T-cell (primary cell): Measurements from ENCODE around the gene GABPB2. TPM values are rescaled to one million over a fixed set of nuclear protein-coding genes. Genes with fewer than 3 reads are reported as not detected.

Experiments
- ATAC-seq, 4 experiments: fragments of 200-7000 bp in 3 of 4; fragments of 150-1000 bp in 1 of 4; cut with Tn5 transposase; replicated peaks in 1 of 4; 1 replicate in 3 of 4; 2 replicates in 1 of 4; pipeline ENCODE4 v1.10.0; 2021; ENCODE audit warnings: moderate library complexity in 3 of 4, mild to moderate bottlenecking in 2 of 4, moderate number of reproducible peaks in 1 of 4
- CTCF ChIA-PET, 2 donors: fragments of 300-600 bp; sonication (Branson Sonifier 250); formaldehyde crosslinking; loops; one replicate each; lab custom pipeline; 2022; ENCODE audit warnings: antibody characterized with exemption in 2 of 2; lab: Charles Lee
- POLR2A ChIA-PET, 2 donors: fragments of 300-600 bp; sonication (Branson Sonifier 250); formaldehyde crosslinking; loops; one replicate each; lab custom pipeline; 2022; ENCODE audit warnings: antibody characterized with exemption in 2 of 2; lab: Charles Lee
- DNase-seq, 35 experiments: peaks; one replicate each; pipeline versions ENCODE4 v3.0.0 to v3.0.0-alpha.2; 2013 to 2023
- H3K27ac ChIP-seq: one replicate; pipeline ENCODE4 v1.5.1; 2013; ENCODE audit warnings: low read length
- H3K27me3 ChIP-seq, 2 experiments: replicated peaks in 1 of 2; 1 replicate in 1 of 2; 2 replicates in 1 of 2; pipeline versions ENCODE4 v1.6.1 to v1.7.0; 2013; ENCODE audit warnings: low read length in 1 of 2, mixed read lengths in 1 of 2; ENCODE audit not compliant: control insufficient read depth in 2 of 2, insufficient read depth in 2 of 2; ENCODE audit errors: extremely low read depth in 1 of 2
- H3K36me3 ChIP-seq, 2 donors: 1 replicate in 1 of 2; 2 replicates in 1 of 2; pipeline versions ENCODE4 v1.6.1 to v1.7.0; 2013; ENCODE audit warnings: low read length in 1 of 2; ENCODE audit not compliant: control insufficient read depth in 2 of 2, insufficient read depth in 1 of 2; ENCODE audit errors: extremely low read depth in 1 of 2
- H3K4me1 ChIP-seq, 2 experiments: 1 replicate in 1 of 2; 2 replicates in 1 of 2; pipeline versions ENCODE4 v1.6.1 to v1.7.0; 2013; ENCODE audit warnings: low read length in 2 of 2, mixed read lengths in 1 of 2; ENCODE audit not compliant: insufficient read depth in 2 of 2, control insufficient read depth in 1 of 2; ENCODE audit errors: extremely low read depth in 1 of 2
- H3K4me3 ChIP-seq, 2 donors: 1 replicate in 1 of 2; 2 replicates in 1 of 2; pipeline versions ENCODE4 v1.5.1 to v1.7.0; 2013; ENCODE audit warnings: mild to moderate bottlenecking in 2 of 2, low read length in 1 of 2, moderate library complexity in 1 of 2; ENCODE audit not compliant: control insufficient read depth in 1 of 2; ENCODE audit errors: extremely low read depth in 1 of 2
- H3K9me3 ChIP-seq: 2 replicates; pipeline ENCODE4 v1.7.0; 2013
- H3K27ac Mint-ChIP-seq, 2 donors: one replicate each; pipeline ENCODE4 v1.8.0; 2020 to 2021; ENCODE audit warnings: mild to moderate bottlenecking in 2 of 2, mixed read lengths in 2 of 2
- H3K27me3 Mint-ChIP-seq, 2 donors: one replicate each; pipeline ENCODE4 v1.8.0; 2021 to 2022; ENCODE audit warnings: mixed read lengths in 2 of 2
- H3K36me3 Mint-ChIP-seq: one replicate; pipeline ENCODE4 v1.8.0; 2021; ENCODE audit warnings: mixed read lengths
- H3K4me1 Mint-ChIP-seq, 3 donors: one replicate each; pipeline ENCODE4 v1.8.0; 2020 to 2022; ENCODE audit warnings: mixed read lengths in 3 of 3, mild to moderate bottlenecking in 1 of 3
- H3K4me3 Mint-ChIP-seq, 3 donors: one replicate each; pipeline ENCODE4 v1.8.0; 2020 to 2022; ENCODE audit warnings: mild to moderate bottlenecking in 3 of 3, mixed read lengths in 3 of 3, moderate library complexity in 3 of 3
- H3K9me3 Mint-ChIP-seq, 3 donors: one replicate each; pipeline ENCODE4 v1.8.0; 2020 to 2022; ENCODE audit warnings: mixed read lengths in 3 of 3
- WGBS: methylation state at CpG from one replicate; pipeline ENCODE4 v1.1.5; 2013; ENCODE audit warnings: missing lambda C conversion rate; ENCODE audit not compliant: insufficient coverage; 5-methylcytosine and 5-hydroxymethylcytosine counted together
- total RNA-seq, 35 experiments: library from RNA in 6 of 35; stranded (reverse) in 6 of 35; fragments of 120-200 nt in 1 of 35; gene quantifications; one replicate each; pipeline versions ENCODE4 v1.2.1 to v1.2.4 and lab custom pipeline; 2013 to 2026

The GABPB2 gene
- total RNA-seq, 5 donors from 2014 or later (not counting 1 experiment from before 2014, with no cell fraction given), result 29.6 to 41.3 (median 32.5) TPM

DNA sequence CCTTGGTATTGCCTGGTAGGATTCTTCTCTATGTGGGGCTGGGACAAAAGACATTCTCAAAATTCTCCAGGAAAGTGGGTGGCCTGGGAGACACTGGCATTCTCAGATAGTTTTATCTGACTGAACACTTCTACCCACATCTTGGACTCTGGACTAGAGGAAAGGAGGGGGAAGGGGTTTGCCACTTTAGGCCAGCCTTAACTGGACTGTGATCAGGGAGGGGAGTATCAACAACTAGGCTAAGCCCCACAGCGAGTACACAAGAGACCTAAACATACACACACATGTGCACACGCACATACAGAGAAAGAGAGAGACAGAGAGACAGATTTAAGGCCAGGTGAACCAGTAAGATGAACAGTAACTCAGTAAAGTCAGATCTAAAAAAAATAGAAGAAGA lies 77.1 kb downstream of the GABPB2 start:
- ChIA-PET POLR2A (no interaction called here), CTCF (interaction anchor here in 1 of 2 donors (1.2 to 1.9 kb wide), 2 partner anchors 48 to 123 kb away, joined by 4 to 5 read pairs; no protein-coding TSS in a partner anchor)
- DNase-seq, result no peak
- WGBS, result no CpG with 5 or more reads among the region's 2 CpGs
- Histone ChIP-seq H3K36me3 (no peaks in the 10 kb centered on the region), H3K9me3 (no peaks in the 10 kb centered on the region), H3K27ac (no peak overlapping the region), H3K4me1 (peaks cover 0 to 23% of the 10 kb centered on the region in 2 experiments), H3K27me3 (peaks cover 0 to 11% of the 10 kb centered on the region in 2 experiments), H3K4me3 (no peak overlapping the region)
- Mint-ChIP-seq H3K27me3 (no peaks in the 10 kb centered on the region), H3K36me3 (no peaks in the 10 kb centered on the region), H3K4me1 (peaks cover 14 to 17% (median 16%) of the 10 kb centered on the region in 3 donors), H3K27ac (no peak overlapping the region), H3K4me3 (peak overlapping the region; percentile 86 to 95 (median 94)), H3K9me3 (no peaks in the 10 kb centered on the region)
- ATAC-seq, result no peak

DNA sequence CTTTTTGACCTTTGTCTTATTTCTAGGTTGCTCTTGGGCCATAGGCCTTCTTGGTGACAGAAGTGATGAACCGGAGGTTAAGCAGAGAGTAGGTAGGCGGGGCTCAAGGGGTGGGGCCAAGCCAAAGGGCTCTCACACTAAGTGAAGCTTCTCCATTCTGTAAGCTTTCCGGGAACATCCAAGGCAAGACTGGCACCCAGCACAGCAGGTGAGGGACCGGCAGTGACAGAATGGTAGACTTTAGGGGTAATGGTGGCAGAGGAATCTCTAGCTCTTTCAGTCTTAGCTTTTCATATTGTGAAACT lies 85.9 kb downstream of the GABPB2 start, which contains the start of gene TNFAIP8L2:
TNFAIP8L2 (plus strand) TSS at position 135 of the 305 bp plus-strand sequence. CDS start 2,049 bp downstream, outside the sequence.
- no peaks in the 10 kb centered on the region for H3K27me3 ChIP-seq
- H3K9me3 ChIP-seq, result no peaks in the 10 kb centered on the region
- 0% methylated on average over 4 of the region's 4 CpGs for WGBS
- Mint-ChIP-seq H3K36me3 (peaks cover 20% of the 10 kb centered on the region), H3K4me3 (peak within 1 kb of the TSS; percentile 99 to 100 (median 100)), H3K4me1 (peaks cover 44 to 60% (median 57%) of the 10 kb centered on the region in 3 donors), H3K9me3 (no peaks in the 10 kb centered on the region), H3K27ac (peak within 1 kb of the TSS; percentile 97 to 100), H3K27me3 (no peaks in the 10 kb centered on the region)
- H3K4me3 ChIP-seq, result peak within 1 kb of the TSS; percentile 89 to 97
- peaks cover 35 to 49% of the 10 kb centered on the region in 2 experiments for H3K4me1 ChIP-seq
- H3K27ac ChIP-seq, result peak within 1 kb of the TSS; percentile 68
- ChIA-PET POLR2A (interaction anchor here in 1 of 2 donors (0.5 to 0.6 kb wide), 2 partner anchors 36 to 125 kb away, joined by 3 to 4 read pairs; partner anchors contain the start of gene ZNF687), CTCF (interaction anchor here (0.5 to 5.1 kb wide), 16 partner anchors 10 to 240 kb away, joined by 3 to 144 read pairs (median 4); partner anchors contain the start of genes GABPB2 (in 1 of the 2), LYSMD1 (in 1 of the 2), MINDY1 (in 1 of the 2) and PSMD4 (in 1 of the 2))
- H3K36me3 ChIP-seq, result peaks cover 0 to 23% of the 10 kb centered on the region in 2 donors
- ATAC-seq (peak; percentile 81 to 88 (median 85)), DNase-seq (peak; percentile 37 to 82 (median 67))

DNA sequence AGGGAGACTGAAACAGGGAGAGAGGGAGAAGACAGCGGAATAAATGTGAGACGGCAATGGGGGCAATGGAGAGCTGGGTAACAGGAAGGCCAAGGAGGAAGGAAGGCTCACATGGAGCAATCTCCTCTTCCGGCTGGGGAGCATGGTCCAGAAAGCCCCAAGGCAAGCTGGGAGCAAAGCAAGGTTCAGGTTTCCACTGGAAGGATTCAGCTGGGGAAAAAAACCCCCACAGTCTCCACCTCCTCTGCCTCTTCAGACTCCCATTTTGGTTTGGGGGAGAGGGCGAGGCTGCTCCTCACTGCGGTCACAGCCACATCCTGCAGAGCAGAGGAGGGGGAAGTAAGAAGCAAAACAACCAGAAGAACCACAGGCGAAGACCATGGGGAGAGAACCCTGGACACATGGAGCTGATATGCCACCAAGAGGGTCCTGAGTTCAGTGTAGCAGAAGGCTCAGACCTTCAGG lies 86.5 kb downstream of the GABPB2 start:
- H3K27ac Mint-ChIP-seq, result peak overlapping the region; percentile 97 to 100
- H3K27me3 ChIP-seq, result no peaks in the 10 kb centered on the region
- ChIA-PET POLR2A (interaction anchor here in 1 of 2 donors (0.6 kb wide), 1 partner anchor 734 kb away, joined by 3 read pairs; no protein-coding TSS in a partner anchor), CTCF (interaction anchor here (0.5 to 5.1 kb wide), 15 partner anchors 9 to 241 kb away, joined by 3 to 144 read pairs (median 5); partner anchors contain the start of genes GABPB2 (in 1 of the 2), LYSMD1 (in 1 of the 2), MINDY1 (in 1 of the 2) and PSMD4 (in 1 of the 2))
- H3K4me3 ChIP-seq, result peak overlapping the region; percentile 89 to 97
- H3K9me3 Mint-ChIP-seq, result no peaks in the 10 kb centered on the region
- no peaks in the 10 kb centered on the region for H3K9me3 ChIP-seq
- peaks cover 0 to 27% of the 10 kb centered on the region in 2 donors for H3K36me3 ChIP-seq
- H3K27me3 Mint-ChIP-seq, result no peaks in the 10 kb centered on the region
- peaks cover 50 to 66% (median 63%) of the 10 kb centered on the region in 3 donors for H3K4me1 Mint-ChIP-seq
- peaks cover 27% of the 10 kb centered on the region for H3K36me3 Mint-ChIP-seq
- peak overlapping the region; percentile 68 for H3K27ac ChIP-seq
- peak overlapping the region; percentile 99 to 100 (median 100) for H3K4me3 Mint-ChIP-seq
- ATAC-seq (peak; percentile 58 to 78 (median 72)), DNase-seq (peak in 34 of 35 experiments; percentile 28 to 74 (median 50))
- H3K4me1 ChIP-seq, result peaks cover 39 to 53% of the 10 kb centered on the region in 2 experiments
- 4% methylated on average over 5 of the region's 6 CpGs for WGBS

DNA sequence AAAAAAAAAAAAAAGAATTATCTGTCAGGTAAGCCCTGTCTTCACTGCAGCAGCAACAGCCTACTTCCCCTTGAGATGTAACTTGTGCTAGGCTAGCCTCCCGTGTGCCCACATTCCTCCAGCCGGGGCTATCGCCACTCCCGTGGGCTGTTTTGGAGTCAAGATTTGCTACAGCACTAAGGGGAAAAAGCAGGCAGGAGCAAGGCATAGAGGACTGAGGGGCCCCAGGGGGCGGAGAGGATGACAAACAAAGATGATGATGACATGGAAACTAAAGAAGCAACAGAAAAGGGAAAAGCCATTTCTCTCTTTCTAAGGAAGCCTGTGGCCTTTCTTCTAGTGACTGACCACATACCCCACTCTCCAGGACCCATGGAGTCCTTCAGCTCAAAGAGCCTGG lies 87.8 kb downstream of the GABPB2 start:
- Mint-ChIP-seq H3K27ac (peak overlapping the region; percentile 97 to 100), H3K4me1 (peaks cover 59 to 77% (median 71%) of the 10 kb centered on the region in 3 donors), H3K27me3 (no peaks in the 10 kb centered on the region), H3K36me3 (peaks cover 27% of the 10 kb centered on the region), H3K9me3 (no peaks in the 10 kb centered on the region), H3K4me3 (peak overlapping the region; percentile 99 to 100 (median 100))
- WGBS, result 38% methylated on average over 1 of the region's 5 CpGs
- CTCF ChIA-PET, result interaction anchor here (0.6 to 5.1 kb wide), 4 partner anchors 15 to 134 kb away, joined by 3 to 144 read pairs (median 16); no protein-coding TSS in a partner anchor
- Histone ChIP-seq H3K27me3 (no peaks in the 10 kb centered on the region), H3K27ac (peak overlapping the region; percentile 48), H3K9me3 (no peaks in the 10 kb centered on the region), H3K36me3 (peaks cover 0 to 37% of the 10 kb centered on the region in 2 donors), H3K4me3 (peak overlapping the region; percentile 7 to 89), H3K4me1 (peaks cover 39 to 53% of the 10 kb centered on the region in 2 experiments)
- DNase-seq, result peak in 1 of 35 experiments; percentile 9
- POLR2A ChIA-PET, result interaction anchor here in 1 of 2 donors (0.7 kb wide), 1 partner anchor 391 kb away, joined by 7 read pairs; no protein-coding TSS in a partner anchor
- no peak for ATAC-seq

DNA sequence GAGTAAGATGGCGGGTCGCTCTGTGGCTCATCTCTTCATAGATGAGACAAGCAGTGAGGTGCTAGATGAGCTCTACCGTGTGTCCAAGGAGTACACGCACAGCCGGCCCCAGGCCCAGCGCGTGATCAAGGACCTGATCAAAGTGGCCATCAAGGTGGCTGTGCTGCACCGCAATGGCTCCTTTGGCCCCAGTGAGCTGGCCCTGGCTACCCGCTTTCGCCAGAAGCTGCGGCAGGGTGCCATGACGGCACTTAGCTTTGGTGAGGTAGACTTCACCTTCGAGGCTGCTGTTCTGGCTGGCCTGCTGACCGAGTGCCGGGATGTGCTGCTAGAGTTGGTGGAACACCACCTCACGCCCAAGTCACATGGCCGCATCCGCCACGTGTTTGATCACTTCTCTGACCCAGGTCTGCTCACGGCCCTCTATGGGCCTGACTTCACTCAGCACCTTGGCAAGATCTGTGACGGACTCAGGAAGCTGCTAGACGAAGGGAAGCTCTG lies 88.2 kb downstream of the GABPB2 start:
- Histone ChIP-seq H3K27ac (peak overlapping the region; percentile 48), H3K9me3 (no peaks in the 10 kb centered on the region), H3K36me3 (peaks cover 0 to 37% of the 10 kb centered on the region in 2 donors), H3K27me3 (no peaks in the 10 kb centered on the region), H3K4me1 (peaks cover 39 to 58% of the 10 kb centered on the region in 2 experiments), H3K4me3 (peak overlapping the region; percentile 25 to 89)
- H3K27me3 Mint-ChIP-seq, result no peaks in the 10 kb centered on the region
- ATAC-seq, result no peak
- peak overlapping the region; percentile 97 to 100 for H3K27ac Mint-ChIP-seq
- POLR2A ChIA-PET, result no interaction called here
- 91% methylated on average over 17 of the region's 22 CpGs for WGBS
- H3K4me3 Mint-ChIP-seq, result peak overlapping the region; percentile 99 to 100 (median 100)
- peaks cover 27% of the 10 kb centered on the region for H3K36me3 Mint-ChIP-seq
- DNase-seq, result no peak
- H3K9me3 Mint-ChIP-seq, result no peaks in the 10 kb centered on the region
- CTCF ChIA-PET, result interaction anchor here (1.4 to 3.4 kb wide), 3 partner anchors 59 to 134 kb away, joined by 3 to 29 read pairs (median 10); no protein-coding TSS in a partner anchor
- H3K4me1 Mint-ChIP-seq, result peaks cover 59 to 78% (median 71%) of the 10 kb centered on the region in 3 donors

DNA sequence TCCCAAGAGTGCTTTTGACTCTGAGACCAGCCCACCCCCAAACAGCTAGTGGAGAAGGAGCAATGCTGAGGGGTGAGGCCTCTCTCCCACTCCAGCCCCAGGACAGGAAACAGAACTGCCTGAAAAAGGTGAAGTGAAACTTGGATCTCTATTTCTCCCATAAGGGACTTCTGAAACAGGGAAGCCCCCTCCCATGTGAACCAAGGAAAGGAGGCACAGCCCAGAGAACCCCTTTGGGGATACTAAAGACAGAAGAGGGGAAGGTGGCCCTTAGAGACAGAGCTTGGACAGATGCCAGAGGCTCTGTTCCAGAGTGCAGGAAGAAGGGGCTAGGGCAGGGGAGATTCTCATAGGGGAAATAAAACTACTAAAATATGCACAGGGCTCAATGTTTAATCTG lies 88.8 kb downstream of the GABPB2 start:
- Histone ChIP-seq H3K27me3 (no peaks in the 10 kb centered on the region), H3K4me1 (peaks cover 42 to 58% of the 10 kb centered on the region in 2 experiments), H3K27ac (peak overlapping the region; percentile 48), H3K4me3 (peak overlapping the region in 1 of 2 donors; percentile 25), H3K9me3 (no peaks in the 10 kb centered on the region), H3K36me3 (peaks cover 0 to 37% of the 10 kb centered on the region in 2 donors)
- peak overlapping the region; percentile 97 to 100 for H3K27ac Mint-ChIP-seq
- no peaks in the 10 kb centered on the region for H3K27me3 Mint-ChIP-seq
- peaks cover 62 to 83% (median 75%) of the 10 kb centered on the region in 3 donors for H3K4me1 Mint-ChIP-seq
- H3K36me3 Mint-ChIP-seq, result peaks cover 30% of the 10 kb centered on the region
- ChIA-PET CTCF (interaction anchor here (1.4 to 3.4 kb wide), 3 partner anchors 60 to 135 kb away, joined by 3 to 29 read pairs (median 10); no protein-coding TSS in a partner anchor), POLR2A (no interaction called here)
- ATAC-seq, result no peak
- no peaks in the 10 kb centered on the region for H3K9me3 Mint-ChIP-seq
- peak overlapping the region; percentile 61 to 100 (median 99) for H3K4me3 Mint-ChIP-seq
- DNase-seq, result no peak
